ENCODE data around the gene TP53AIP1.

TP53AIP1 gene

GRCh38 chr11:128907585-128907984 lies 35.1 kb downstream of the TP53AIP1 start:
- DNase-seq (ENCODE audit: low read depth in 1 of 2, low spot score in 1 of 2), result no peak

- DNase-seq (ENCODE audit: low read depth in 1 of 2, low spot score in 1 of 2), result no peak
Observed at GRCh38 chr11:128906185-128907050, 36.3 kb downstream of the TP53AIP1 start.

GRCh38 chr11:128905345-128906184 lies 37.1 kb downstream of the TP53AIP1 start:
- no peak for DNase-seq (ENCODE audit: low read depth in 1 of 2, low spot score in 1 of 2)

- no peak for DNase-seq (ENCODE audit: low read depth in 1 of 2, low spot score in 1 of 2)
Observed at GRCh38 chr11:128904656-128905344, 37.9 kb downstream of the TP53AIP1 start.

GRCh38 chr11:128904303-128904655 lies 38.4 kb downstream of the TP53AIP1 start:
- DNase-seq (ENCODE audit: low read depth in 1 of 2, low spot score in 1 of 2), result no peak

GRCh38 chr11:128903248-128904061 lies 39.2 kb downstream of the TP53AIP1 start:
- DNase-seq (ENCODE audit: low read depth in 1 of 2, low spot score in 1 of 2), result no peak

- no peak for DNase-seq (ENCODE audit: low read depth in 1 of 2, low spot score in 1 of 2)
Observed at GRCh38 chr11:128902515-128903066, 40.1 kb downstream of the TP53AIP1 start.

GRCh38 chr11:128901653-128902514 lies 40.8 kb downstream of the TP53AIP1 start:
- no peak for DNase-seq (ENCODE audit: low read depth in 1 of 2, low spot score in 1 of 2)

GRCh38 chr11:128900468-128900867 lies 42.2 kb downstream of the TP53AIP1 start:
- no peak for DNase-seq (ENCODE audit: low read depth in 1 of 2, low spot score in 1 of 2)

- DNase-seq (ENCODE audit: low read depth in 1 of 2, low spot score in 1 of 2), result no peak
Observed at GRCh38 chr11:128898580-128899344, 43.9 kb downstream of the TP53AIP1 start.

- no peak for DNase-seq (ENCODE audit: low read depth in 1 of 2, low spot score in 1 of 2)
Observed at GRCh38 chr11:128897826-128898225, 44.8 kb downstream of the TP53AIP1 start.

GRCh38 chr11:128896356-128896755 lies 46.3 kb downstream of the TP53AIP1 start:
- no peak for DNase-seq (ENCODE audit: low read depth in 1 of 2, low spot score in 1 of 2)

- DNase-seq (ENCODE audit: low read depth in 1 of 2, low spot score in 1 of 2), result no peak
Observed at GRCh38 chr11:128895526-128895925, 47.1 kb downstream of the TP53AIP1 start.

- DNase-seq (ENCODE audit: low read depth in 1 of 2, low spot score in 1 of 2), result no peak
Observed at GRCh38 chr11:128894685-128895084, 48.0 kb downstream of the TP53AIP1 start.

GRCh38 chr11:128894286-128894681 lies 48.4 kb downstream of the TP53AIP1 start:
- no peak for DNase-seq (ENCODE audit: low read depth in 1 of 2, low spot score in 1 of 2)

GRCh38 chr11:128893578-128894285 lies 48.9 kb downstream of the TP53AIP1 start:
- no peak for DNase-seq (ENCODE audit: low read depth in 1 of 2, low spot score in 1 of 2)

- no peak for DNase-seq (ENCODE audit: low read depth in 1 of 2, low spot score in 1 of 2)
Observed at GRCh38 chr11:128892866-128893565, 49.7 kb downstream of the TP53AIP1 start.
